ENCODE data around the gene DBNL. TPM values are rescaled to one million over a fixed set of nuclear protein-coding genes. Genes with fewer than 3 reads are reported as not detected.

DBNL gene
- total and polyA plus RNA-seq, 2 of the 13 experiments (the other 11 are each of a cell fraction or from before 2014, with no cell fraction given), result 20.8 to 35.1 TPM

DNA sequence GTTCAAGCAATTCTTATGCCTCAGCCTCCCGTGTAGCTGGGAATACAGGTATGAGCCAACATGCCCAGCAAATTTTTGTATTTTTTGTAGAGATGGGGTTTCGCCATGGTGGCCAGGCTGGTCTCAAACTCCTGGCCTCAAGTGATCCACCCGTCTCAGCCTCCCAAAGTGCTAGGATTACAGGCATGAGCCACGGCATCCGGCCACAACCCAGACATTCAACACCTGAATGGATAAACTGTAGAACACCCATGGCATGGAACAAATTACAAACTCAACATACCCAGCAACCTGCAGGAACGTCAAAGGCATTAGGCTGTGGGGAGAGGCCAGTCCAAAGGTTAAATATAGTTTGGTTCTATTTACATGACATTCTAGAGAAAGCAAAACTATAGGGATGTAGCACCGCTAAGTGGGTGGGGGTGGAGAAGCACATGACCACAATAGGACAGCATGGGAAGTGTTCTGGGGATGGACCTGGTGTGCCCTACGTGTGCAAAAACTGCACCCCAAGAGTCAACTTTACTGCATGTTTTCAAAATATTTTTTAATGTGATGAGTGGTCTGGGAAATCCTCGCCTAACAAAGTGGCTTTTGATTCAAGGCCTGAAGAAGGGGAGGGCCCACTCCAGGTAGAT lies 27.3 kb downstream of the DBNL start (continued):
- TF ChIP-seq, protein P1, sequence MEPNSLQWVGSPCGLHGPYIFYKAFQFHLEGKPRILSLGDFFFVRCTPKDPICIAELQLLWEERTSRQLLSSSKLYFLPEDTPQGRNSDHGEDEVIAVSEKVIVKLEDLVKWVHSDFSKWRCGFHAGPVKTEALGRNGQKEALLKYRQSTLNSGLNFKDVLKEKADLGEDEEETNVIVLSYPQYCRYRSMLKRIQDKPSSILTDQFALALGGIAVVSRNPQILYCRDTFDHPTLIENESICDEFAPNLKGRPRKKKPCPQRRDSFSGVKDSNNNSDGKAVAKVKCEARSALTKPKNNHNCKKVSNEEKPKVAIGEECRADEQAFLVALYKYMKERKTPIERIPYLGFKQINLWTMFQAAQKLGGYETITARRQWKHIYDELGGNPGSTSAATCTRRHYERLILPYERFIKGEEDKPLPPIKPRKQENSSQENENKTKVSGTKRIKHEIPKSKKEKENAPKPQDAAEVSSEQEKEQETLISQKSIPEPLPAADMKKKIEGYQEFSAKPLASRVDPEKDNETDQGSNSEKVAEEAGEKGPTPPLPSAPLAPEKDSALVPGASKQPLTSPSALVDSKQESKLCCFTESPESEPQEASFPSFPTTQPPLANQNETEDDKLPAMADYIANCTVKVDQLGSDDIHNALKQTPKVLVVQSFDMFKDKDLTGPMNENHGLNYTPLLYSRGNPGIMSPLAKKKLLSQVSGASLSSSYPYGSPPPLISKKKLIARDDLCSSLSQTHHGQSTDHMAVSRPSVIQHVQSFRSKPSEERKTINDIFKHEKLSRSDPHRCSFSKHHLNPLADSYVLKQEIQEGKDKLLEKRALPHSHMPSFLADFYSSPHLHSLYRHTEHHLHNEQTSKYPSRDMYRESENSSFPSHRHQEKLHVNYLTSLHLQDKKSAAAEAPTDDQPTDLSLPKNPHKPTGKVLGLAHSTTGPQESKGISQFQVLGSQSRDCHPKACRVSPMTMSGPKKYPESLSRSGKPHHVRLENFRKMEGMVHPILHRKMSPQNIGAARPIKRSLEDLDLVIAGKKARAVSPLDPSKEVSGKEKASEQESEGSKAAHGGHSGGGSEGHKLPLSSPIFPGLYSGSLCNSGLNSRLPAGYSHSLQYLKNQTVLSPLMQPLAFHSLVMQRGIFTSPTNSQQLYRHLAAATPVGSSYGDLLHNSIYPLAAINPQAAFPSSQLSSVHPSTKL (CRISPR knock-in tag; IDR thresholded peaks at IDR 0.05), result peak; percentile 41
- TF ChIP-seq SOX5 (CRISPR knock-in tag; IDR thresholded peaks at IDR 0.05; ENCODE audit: borderline replicate concordance), result peak; percentile 62; the same call in 1 of the 2 replicates
- TF ChIP-seq MEIS1 (CRISPR knock-in tag; IDR thresholded peaks at IDR 0.05; ENCODE audit: borderline replicate concordance), result 0 out of 2 replicates have a peak, but pooled peaks have one; percentile 35
- peak; percentile 76 for TF ChIP-seq SAP130 (CRISPR knock-in tag; IDR thresholded peaks at IDR 0.05; ENCODE audit: low read depth)
- 0 out of 2 replicates have a peak, but pooled peaks have one; percentile 10 for TF ChIP-seq PPARG (CRISPR knock-in tag; conservative IDR thresholded peaks at IDR 0.05)
- TF ChIP-seq, protein P2, sequence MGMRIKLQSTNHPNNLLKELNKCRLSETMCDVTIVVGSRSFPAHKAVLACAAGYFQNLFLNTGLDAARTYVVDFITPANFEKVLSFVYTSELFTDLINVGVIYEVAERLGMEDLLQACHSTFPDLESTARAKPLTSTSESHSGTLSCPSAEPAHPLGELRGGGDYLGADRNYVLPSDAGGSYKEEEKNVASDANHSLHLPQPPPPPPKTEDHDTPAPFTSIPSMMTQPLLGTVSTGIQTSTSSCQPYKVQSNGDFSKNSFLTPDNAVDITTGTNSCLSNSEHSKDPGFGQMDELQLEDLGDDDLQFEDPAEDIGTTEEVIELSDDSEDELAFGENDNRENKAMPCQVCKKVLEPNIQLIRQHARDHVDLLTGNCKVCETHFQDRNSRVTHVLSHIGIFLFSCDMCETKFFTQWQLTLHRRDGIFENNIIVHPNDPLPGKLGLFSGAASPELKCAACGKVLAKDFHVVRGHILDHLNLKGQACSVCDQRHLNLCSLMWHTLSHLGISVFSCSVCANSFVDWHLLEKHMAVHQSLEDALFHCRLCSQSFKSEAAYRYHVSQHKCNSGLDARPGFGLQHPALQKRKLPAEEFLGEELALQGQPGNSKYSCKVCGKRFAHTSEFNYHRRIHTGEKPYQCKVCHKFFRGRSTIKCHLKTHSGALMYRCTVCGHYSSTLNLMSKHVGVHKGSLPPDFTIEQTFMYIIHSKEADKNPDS (CRISPR knock-in tag; IDR thresholded peaks at IDR 0.05), result no peak
- TF ChIP-seq ZNF547 (CRISPR knock-in tag; IDR thresholded peaks at IDR 0.05), result peak; percentile 74
- peak; percentile 35; the same call in 1 of the 2 replicates for TF ChIP-seq SP4 (CRISPR knock-in tag; IDR thresholded peaks at IDR 0.05)
- TF ChIP-seq ZNF501 (CRISPR knock-in tag; IDR thresholded peaks at IDR 0.05), result 0 out of 2 replicates have a peak, but pooled peaks have one; percentile 18
- TF ChIP-seq ZNF382 (CRISPR knock-in tag; IDR thresholded peaks at IDR 0.05; ENCODE audit: borderline replicate concordance), result no peak
- peak; percentile 56 for TF ChIP-seq MEF2D (CRISPR knock-in tag; IDR thresholded peaks at IDR 0.05)
- TF ChIP-seq, protein P3, sequence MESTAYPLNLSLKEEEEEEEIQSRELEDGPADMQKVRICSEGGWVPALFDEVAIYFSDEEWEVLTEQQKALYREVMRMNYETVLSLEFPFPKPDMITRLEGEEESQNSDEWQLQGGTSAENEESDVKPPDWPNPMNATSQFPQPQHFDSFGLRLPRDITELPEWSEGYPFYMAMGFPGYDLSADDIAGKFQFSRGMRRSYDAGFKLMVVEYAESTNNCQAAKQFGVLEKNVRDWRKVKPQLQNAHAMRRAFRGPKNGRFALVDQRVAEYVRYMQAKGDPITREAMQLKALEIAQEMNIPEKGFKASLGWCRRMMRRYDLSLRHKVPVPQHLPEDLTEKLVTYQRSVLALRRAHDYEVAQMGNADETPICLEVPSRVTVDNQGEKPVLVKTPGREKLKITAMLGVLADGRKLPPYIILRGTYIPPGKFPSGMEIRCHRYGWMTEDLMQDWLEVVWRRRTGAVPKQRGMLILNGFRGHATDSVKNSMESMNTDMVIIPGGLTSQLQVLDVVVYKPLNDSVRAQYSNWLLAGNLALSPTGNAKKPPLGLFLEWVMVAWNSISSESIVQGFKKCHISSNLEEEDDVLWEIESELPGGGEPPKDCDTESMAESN (CRISPR knock-in tag; conservative IDR thresholded peaks at IDR 0.05), result 0 out of 2 replicates have a peak, but pooled peaks have one; percentile 7
- TF ChIP-seq NFYC (CRISPR knock-in tag; IDR thresholded peaks at IDR 0.05), result no peak
- no peak for TF ChIP-seq LCORL (IDR thresholded peaks at IDR 0.05)
- TF ChIP-seq LCORL (CRISPR knock-in tag; IDR thresholded peaks at IDR 0.05), result peak; percentile 67
- TF ChIP-seq ZNF331 (CRISPR knock-in tag; IDR thresholded peaks at IDR 0.05), result 0 out of 2 replicates have a peak, but pooled peaks have one; percentile 2
- TF ChIP-seq, protein P4, sequence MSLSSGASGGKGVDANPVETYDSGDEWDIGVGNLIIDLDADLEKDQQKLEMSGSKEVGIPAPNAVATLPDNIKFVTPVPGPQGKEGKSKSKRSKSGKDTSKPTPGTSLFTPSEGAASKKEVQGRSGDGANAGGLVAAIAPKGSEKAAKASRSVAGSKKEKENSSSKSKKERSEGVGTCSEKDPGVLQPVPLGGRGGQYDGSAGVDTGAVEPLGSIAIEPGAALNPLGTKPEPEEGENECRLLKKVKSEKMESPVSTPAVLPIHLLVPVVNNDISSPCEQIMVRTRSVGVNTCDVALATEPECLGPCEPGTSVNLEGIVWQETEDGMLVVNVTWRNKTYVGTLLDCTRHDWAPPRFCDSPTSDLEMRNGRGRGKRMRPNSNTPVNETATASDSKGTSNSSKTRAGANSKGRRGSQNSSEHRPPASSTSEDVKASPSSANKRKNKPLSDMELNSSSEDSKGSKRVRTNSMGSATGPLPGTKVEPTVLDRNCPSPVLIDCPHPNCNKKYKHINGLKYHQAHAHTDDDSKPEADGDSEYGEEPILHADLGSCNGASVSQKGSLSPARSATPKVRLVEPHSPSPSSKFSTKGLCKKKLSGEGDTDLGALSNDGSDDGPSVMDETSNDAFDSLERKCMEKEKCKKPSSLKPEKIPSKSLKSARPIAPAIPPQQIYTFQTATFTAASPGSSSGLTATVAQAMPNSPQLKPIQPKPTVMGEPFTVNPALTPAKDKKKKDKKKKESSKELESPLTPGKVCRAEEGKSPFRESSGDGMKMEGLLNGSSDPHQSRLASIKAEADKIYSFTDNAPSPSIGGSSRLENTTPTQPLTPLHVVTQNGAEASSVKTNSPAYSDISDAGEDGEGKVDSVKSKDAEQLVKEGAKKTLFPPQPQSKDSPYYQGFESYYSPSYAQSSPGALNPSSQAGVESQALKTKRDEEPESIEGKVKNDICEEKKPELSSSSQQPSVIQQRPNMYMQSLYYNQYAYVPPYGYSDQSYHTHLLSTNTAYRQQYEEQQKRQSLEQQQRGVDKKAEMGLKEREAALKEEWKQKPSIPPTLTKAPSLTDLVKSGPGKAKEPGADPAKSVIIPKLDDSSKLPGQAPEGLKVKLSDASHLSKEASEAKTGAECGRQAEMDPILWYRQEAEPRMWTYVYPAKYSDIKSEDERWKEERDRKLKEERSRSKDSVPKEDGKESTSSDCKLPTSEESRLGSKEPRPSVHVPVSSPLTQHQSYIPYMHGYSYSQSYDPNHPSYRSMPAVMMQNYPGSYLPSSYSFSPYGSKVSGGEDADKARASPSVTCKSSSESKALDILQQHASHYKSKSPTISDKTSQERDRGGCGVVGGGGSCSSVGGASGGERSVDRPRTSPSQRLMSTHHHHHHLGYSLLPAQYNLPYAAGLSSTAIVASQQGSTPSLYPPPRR (CRISPR knock-in tag; IDR thresholded peaks at IDR 0.05; ENCODE audit: borderline replicate concordance), result peak; percentile 36; the same call in 1 of the 2 replicates
